22Rv1 (cell line): Measurements from ENCODE around the gene SLIT3.

ENCODE experiments used
- CTCF ChIP-seq: fragments of 450-650 bp; IDR thresholded peaks from 2 replicates; pipeline ENCODE4 v1.5.1; 2017; ENCODE audit warnings: mild to moderate bottlenecking
- ZFX ChIP-seq: fragments of 450-650 bp; IDR thresholded peaks from 2 replicates; pipeline ENCODE4 v1.6.1; 2017; ENCODE audit warnings: antibody characterized with exemption, borderline replicate concordance

DNA sequence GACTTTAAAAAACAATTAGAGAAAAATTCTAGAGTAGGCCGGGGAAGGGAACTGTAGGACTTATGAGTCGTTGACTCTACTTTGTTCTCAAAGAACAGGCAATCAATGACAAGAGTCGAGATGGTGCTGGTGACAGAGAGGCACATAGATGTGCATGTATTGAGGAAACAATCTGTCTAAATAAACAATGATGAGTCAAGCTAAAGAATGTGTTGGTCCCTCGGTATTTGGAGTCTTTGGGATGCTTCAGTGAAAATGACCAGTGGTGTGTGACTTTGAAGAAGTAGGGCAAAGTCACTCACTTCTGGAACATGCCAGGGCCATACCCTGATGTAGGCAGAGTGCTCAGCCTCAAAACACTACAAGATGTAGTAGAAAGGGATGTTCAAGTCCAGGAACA is 433.7 kb downstream of the SLIT3 start:
- TF ChIP-seq CTCF (no peak), ZFX (no peak)
